HG03097 (cell line): ENCODE measurements around the gene SNAP91.
"Not testable (repeated sequence)": the region's sequence is repeated elsewhere in the genome, so short reads cannot be mapped to it uniquely, and the experiment has no call there.

Experiments used
- ATAC-seq: cut with Tn5 transposase; IDR thresholded peaks from one replicate; pipeline ENCODE4 v1.9.1; 2021; ENCODE audit not compliant: unreplicated experiment, low FRiP score

Gene SNAP91

GRCh38 chr6:83550482-83550881, 158.4 kb downstream of the SNAP91 start:
- ATAC-seq = not testable (repeated sequence)

- ATAC-seq = no peak
These were observed 162.3 kb downstream of the SNAP91 start for GRCh38 chr6:83546636-83547035.

- no peak for ATAC-seq
These were observed 169.2 kb downstream of the SNAP91 start for GRCh38 chr6:83539678-83540077.

- no peak for ATAC-seq
These were observed 172.0 kb downstream of the SNAP91 start for GRCh38 chr6:83536647-83537589.

GRCh38 chr6:83536034-83536646, 172.8 kb downstream of the SNAP91 start:
- no peak for ATAC-seq

- no peak for ATAC-seq
These were observed 190.0 kb downstream of the SNAP91 start for GRCh38 chr6:83518816-83519480.

- no peak for ATAC-seq
These were observed 191.4 kb downstream of the SNAP91 start for GRCh38 chr6:83517500-83517899.

- no peak for ATAC-seq
These were observed 193.9 kb downstream of the SNAP91 start for GRCh38 chr6:83514866-83515466.

- ATAC-seq = no peak
These were observed 194.4 kb downstream of the SNAP91 start for GRCh38 chr6:83514466-83514865.

GRCh38 chr6:83511901-83512681, 196.8 kb downstream of the SNAP91 start, which contains the start of gene PRSS35:
Gene PRSS35 (plus strand): TSS chr6:83512534. CDS start chr6:83523442, 10,908 bp downstream.
- no peak for ATAC-seq

- no peak for ATAC-seq
These were observed 197.6 kb downstream of the SNAP91 start for GRCh38 chr6:83511266-83511665.

GRCh38 chr6:83510791-83511190, 198.1 kb downstream of the SNAP91 start:
- no peak for ATAC-seq

GRCh38 chr6:83509441-83509840, 199.5 kb downstream of the SNAP91 start:
- no peak for ATAC-seq

- no peak for ATAC-seq
These were observed 203.5 kb downstream of the SNAP91 start for GRCh38 chr6:83505356-83505755.
